ENCODE results near the gene DMRTA2.

DMRTA2 gene

GRCh38 chr1:50424045-50424883, 1.0 kb upstream of the DMRTA2 start:
- in situ Hi-C loops (cut with MboI; ENCODE audit: low sequenced_read_pairs) = no loop called here

- in situ Hi-C loops (cut with MboI; ENCODE audit: low sequenced_read_pairs) = no loop called here
Observed at GRCh38 chr1:50423670-50424000, 392 bp upstream of the DMRTA2 start.

GRCh38 chr1:50422675-50422945, 633 bp downstream of the DMRTA2 start:
- in situ Hi-C loops (cut with MboI; ENCODE audit: low sequenced_read_pairs) = no loop called here

GRCh38 chr1:50421768-50422674, 1.2 kb downstream of the DMRTA2 start:
- in situ Hi-C loops (cut with MboI; ENCODE audit: low sequenced_read_pairs) = no loop called here

GRCh38 chr1:50421366-50421748, 1.9 kb downstream of the DMRTA2 start:
- in situ Hi-C loops (cut with MboI; ENCODE audit: low sequenced_read_pairs) = no loop called here

GRCh38 chr1:50420689-50421365, 2.4 kb downstream of the DMRTA2 start:
- in situ Hi-C loops (cut with MboI; ENCODE audit: low sequenced_read_pairs) = no loop called here

- in situ Hi-C loops (cut with MboI; ENCODE audit: low sequenced_read_pairs) = no loop called here
Observed at GRCh38 chr1:50419907-50420677, 3.2 kb downstream of the DMRTA2 start.

GRCh38 chr1:50419192-50419906, 3.9 kb downstream of the DMRTA2 start:
- in situ Hi-C loops (cut with MboI; ENCODE audit: low sequenced_read_pairs) = no loop called here

- in situ Hi-C loops (cut with MboI; ENCODE audit: low sequenced_read_pairs) = no loop called here
Observed at GRCh38 chr1:50418600-50419109, 4.6 kb downstream of the DMRTA2 start.

- in situ Hi-C loops (cut with MboI; ENCODE audit: low sequenced_read_pairs) = no loop called here
Observed at GRCh38 chr1:50417946-50418599, 5.2 kb downstream of the DMRTA2 start.

GRCh38 chr1:50417507-50417906, 5.7 kb downstream of the DMRTA2 start:
- in situ Hi-C loops (cut with MboI; ENCODE audit: low sequenced_read_pairs) = no loop called here

GRCh38 chr1:50416553-50417453, 6.4 kb downstream of the DMRTA2 start:
- in situ Hi-C loops (cut with MboI; ENCODE audit: low sequenced_read_pairs) = no loop called here

GRCh38 chr1:50416150-50416527, 7.1 kb downstream of the DMRTA2 start:
- in situ Hi-C loops (cut with MboI; ENCODE audit: low sequenced_read_pairs) = no loop called here

GRCh38 chr1:50415235-50416149, 7.8 kb downstream of the DMRTA2 start:
- in situ Hi-C loops (cut with MboI; ENCODE audit: low sequenced_read_pairs) = no loop called here

- in situ Hi-C loops (cut with MboI; ENCODE audit: low sequenced_read_pairs) = no loop called here
Observed at GRCh38 chr1:50414853-50415234, 8.4 kb downstream of the DMRTA2 start.

- in situ Hi-C loops (cut with MboI; ENCODE audit: low sequenced_read_pairs) = no loop called here
Observed at GRCh38 chr1:50412813-50413476, 10.3 kb downstream of the DMRTA2 start.

GRCh38 chr1:50405814-50406213, 17.4 kb downstream of the DMRTA2 start:
- in situ Hi-C loops (cut with MboI; ENCODE audit: low sequenced_read_pairs) = no loop called here
